Ramos (cell line): ENCODE data around the gene ULBP3.
"Not testable (repeated sequence)": the region's sequence is repeated elsewhere in the genome, so short reads cannot be mapped to it uniquely, and the experiment has no call there.

Experiments
- in situ Hi-C: fragments of 300-500 bp; cut with MboI; formaldehyde crosslinking; loops from one replicate; pipeline ENCODE4 v1.14.3; 2022; ENCODE audit warnings: low sequenced_read_pairs; ENCODE audit not compliant: unreplicated experiment

The ULBP3 gene

DNA sequence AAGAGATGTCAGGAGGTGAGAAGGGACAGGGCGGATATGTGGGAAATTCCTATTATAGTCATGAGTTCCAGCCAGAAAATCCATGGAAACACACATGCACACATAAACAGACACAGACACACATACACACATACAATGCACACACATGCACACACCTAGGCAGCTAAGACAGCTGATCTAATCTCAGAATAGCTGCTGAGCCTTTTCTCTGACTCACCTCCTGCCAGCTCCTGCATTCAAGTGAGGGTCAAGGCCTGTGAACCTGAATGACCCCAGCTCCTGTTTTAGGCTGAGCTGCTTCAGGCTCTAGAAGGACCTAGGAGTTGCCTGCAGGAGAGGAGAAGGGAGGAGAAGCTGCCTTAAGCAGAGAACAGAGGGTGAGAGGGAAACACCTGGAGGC, 22.0 kb downstream of the ULBP3 start:
- in situ Hi-C loops: no loop called here

GRCh38 chr6:150044621-150045145, 24.2 kb downstream of the ULBP3 start:
- in situ Hi-C loops: no loop called here

DNA sequence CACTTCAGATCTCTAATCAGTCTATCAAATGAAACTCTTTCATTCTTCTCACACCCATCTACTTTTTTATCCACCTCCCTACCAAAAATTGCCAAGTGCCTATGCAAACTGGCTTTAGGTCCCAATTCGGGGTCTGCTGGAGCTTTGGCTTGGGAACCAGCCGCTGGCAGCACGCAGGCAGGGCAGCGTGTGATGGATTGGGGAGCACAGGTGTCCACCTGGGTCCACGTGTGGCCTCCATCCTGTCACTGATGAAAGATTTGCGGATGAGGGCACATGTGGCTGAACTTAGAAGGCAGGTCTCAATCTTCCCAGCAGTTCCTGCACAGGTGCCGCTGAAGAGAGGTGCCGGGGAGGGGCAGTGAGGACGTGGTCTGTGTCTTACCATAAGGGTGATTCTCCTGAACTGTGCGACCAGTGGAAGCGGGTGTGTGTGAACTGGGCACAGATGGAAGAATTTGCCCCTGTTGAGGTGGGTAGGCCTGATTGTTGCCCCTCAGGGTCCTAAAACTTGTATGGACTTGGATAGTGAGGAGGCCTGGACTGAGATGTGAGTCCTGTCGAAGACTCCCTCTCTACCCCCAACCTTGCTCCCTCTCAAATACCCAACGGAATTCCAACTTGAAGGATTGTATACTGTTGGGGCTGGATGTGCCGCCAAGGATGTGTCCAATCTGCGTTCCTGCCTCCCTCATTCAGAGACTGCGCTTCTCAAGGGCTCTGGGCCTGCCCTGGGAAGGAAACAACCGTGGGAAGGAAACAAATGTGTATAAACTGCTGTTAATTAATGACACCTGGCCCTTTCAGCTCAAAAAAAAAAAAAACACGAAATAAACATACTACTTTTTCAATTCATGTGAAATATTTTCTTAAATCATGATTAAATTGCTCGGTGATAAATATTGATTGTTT, 25.2 kb downstream of the ULBP3 start:
- in situ Hi-C loops: no loop called here

- in situ Hi-C loops: no loop called here
Observed at GRCh38 chr6:150043096-150043495, 25.8 kb downstream of the ULBP3 start.

GRCh38 chr6:150038202-150039062, 30.5 kb downstream of the ULBP3 start:
- in situ Hi-C loops: no loop called here

DNA sequence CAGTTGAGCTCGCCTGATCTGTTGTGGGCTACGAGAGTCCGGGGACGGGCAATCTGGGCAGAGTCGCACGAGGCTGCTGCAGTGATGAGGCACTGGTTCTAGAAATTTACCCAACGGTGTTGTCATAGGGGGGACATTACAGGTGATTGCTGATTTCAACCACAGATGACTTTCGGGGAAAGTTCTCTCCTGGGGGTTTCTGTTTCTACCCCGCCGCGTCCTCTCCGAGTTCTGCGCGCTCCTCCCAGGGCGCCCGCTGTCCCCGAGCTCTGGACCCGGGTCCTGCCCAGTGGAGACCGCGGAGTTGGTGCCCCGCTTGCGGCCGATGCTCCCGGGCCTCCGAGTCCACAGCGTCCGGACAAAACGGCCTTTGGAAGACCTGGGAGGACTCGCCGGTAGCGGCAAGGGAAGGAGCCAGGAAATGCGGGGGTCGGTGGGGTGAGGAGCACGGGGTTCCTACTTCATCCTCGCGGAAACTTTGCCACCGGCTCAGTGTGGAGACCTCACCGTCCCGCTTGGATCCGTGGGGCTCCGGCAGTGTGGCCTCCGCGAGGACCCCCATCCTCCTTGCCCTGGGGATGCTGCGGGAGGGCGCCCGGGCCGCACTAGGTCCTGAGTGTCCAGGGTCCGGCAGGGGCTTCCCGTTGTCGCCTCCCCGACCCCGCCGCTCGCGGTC, 31.3 kb downstream of the ULBP3 start:
- in situ Hi-C loops: no loop called here

DNA sequence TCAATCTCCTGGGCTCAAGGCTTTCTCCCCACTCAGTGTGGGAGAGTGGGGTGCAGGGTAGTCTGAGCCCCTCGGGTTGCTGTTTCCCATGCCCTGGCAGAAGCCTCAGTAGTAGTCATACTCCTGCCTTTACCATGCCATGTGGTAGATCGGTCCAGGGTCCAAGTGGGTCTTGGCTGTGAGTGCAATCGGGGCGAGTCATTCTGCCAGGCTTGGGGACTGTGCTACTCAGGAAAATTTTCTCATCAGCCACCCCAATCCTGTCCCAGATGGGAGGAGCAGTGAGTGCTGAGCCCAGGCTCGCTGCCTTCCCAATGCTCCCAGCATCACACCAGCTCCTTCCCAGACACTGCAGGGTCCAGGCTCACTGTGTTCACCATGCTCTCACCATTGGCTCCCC, 32.8 kb downstream of the ULBP3 start:
- in situ Hi-C loops: no loop called here

GRCh38 chr6:150033207-150033771, 35.6 kb downstream of the ULBP3 start:
- in situ Hi-C loops: no loop called here

- in situ Hi-C loops: no loop called here
Observed at GRCh38 chr6:150032598-150032997, 36.3 kb downstream of the ULBP3 start.

DNA sequence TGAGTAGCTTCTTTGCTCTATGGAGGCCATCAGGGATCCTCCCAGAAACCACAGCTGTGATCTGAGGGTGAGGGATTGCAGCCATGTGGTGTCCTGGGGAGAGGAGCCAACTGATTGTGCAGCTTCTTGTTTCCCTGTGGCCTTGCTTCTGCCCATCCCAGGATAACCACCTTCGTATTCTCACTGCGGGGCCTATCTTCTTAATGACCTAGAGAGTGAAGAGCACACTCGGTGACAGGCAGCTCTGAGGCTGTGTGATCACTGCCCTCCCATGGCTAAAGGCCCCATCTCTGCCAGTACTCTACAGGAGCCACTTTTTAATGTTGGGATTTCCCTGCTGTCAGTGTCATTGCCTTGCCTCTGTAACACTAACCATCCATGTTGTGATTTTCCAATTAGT, 38.3 kb downstream of the ULBP3 start:
- in situ Hi-C loops: no loop called here

DNA sequence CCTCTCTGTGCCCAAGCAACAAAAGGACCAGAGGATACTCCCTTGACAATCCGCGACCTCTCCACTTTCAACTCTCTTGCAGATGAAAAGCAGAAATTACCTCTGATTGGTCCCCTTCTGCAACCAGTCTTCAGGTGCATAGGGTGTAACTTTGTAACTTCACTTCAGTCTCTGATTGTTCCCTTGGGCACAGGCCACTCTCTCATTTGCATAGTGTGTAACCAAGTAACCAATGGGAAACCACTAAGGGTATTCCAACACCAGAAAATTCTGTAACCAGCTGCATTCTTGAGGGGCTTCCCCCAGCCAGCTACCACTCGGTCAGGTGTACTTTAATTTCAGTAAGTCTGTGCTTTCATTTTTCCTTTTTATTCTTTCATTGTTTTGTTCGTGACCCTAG, 39.2 kb downstream of the ULBP3 start:
- in situ Hi-C loops: no loop called here

GRCh38 chr6:150029276-150029675, 39.6 kb downstream of the ULBP3 start:
- in situ Hi-C loops: no loop called here

DNA sequence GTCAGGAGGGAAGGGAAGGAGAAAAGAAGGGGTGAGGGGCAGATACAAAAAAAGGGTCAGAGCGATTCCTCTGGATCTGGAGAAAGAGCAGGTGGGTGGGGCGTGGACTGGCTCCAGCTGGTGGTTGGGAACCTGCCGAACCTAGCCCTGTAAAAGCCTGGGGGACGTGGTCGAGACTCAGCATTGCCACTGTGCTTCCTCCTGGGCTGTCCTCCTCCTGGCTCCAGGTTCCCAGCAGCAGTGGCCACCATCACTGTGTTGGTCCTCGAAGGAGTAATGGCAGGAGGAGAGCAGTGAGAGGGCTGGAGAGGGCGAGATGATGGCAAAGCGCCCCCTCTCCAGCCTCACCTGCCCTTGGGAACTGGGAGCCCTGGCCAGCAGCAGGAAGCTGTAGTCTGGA, 40.1 kb downstream of the ULBP3 start:
- in situ Hi-C loops: no loop called here

GRCh38 chr6:150027806-150028565, 40.9 kb downstream of the ULBP3 start:
- in situ Hi-C loops: no loop called here

DNA sequence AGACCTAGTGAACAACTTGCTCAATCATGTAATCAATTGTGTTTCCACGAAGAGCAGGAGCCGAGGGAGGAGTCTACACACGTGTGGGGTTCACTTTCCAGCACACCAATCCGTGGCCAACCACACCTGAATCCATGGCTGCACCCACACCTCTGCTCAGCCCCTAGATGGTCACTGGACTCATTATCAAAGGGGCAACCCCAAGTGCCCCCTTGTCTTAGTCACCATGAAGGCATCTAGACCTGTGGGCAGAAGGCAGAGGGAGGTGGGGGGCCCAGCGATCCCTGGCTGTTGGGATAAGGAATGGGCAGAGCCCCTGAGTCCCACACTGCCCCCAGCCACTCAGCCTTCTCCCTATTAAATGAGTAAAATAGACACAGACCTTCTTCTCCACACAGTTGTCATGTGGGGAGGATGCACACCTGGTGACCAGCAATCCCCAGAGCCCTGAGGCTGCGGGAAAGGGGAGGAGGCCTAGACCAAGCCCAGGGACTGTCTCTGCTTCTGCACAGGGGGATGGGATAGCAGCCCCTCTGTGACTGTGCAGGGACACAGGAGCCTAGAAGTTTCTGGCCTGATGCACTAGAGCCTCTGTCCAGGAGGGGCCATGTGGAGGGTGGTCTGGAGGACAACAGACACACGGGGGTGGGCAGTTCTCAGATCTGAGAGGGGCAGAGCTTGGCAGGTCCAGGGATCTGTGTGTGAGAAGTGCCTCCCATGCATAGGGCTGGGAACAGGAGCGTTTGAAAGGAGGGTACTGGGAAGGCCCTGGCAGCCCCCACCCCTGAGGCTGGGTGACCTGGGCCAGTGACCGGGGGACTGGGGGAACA, 41.7 kb downstream of the ULBP3 start:
- in situ Hi-C loops: no loop called here

GRCh38 chr6:150025201-150025917, 43.6 kb downstream of the ULBP3 start, which contains the start of gene RAET1L:
TSS of gene RAET1L (minus strand) at chr6:150025532. CDS start at chr6:150025471, 61 bp downstream.
- in situ Hi-C loops: no loop called here

DNA sequence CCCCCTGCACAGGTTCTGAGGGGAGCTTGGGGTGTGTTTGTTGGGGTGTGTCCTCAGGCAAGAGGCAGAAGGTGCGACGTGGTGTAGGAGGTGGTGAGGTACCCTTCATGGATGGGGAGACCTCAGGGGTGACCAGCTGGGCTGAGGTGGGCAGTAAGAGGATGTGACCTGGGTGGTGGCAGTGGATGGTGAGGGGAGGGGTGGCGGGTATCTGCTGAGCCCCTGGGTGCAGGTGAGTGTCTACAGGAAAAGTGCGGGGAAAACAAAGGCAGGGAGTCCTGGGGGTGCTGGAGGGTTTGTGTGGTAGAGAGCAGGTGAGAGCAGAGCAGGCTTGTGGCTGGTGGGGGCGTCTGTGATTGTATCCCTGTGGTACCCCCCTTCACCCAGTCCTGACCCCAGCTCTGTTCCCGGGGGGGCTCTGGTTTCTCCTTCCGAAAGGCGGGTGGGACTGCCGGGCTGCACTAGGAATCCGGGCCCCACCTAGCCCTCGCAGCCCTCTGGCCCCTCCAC, 44.2 kb downstream of the ULBP3 start:
- in situ Hi-C loops: no loop called here

DNA sequence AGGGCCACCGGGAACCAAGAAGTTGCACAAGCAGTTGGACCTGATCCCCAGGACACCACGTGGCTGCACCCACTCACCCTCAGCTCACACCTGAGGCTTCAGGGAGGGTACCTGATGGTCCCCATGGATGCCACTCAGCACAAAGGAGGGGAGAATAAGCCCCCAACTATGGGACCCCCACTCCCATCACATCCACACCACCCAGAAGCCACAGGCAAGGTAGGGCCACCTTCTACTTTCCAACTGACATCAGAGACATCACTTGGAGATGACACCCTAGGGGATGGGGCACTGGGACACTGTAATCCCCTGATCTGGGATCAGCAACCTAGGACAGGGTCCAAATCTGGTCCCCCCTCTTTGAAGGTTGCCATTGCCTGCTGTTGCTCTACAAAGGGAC, 44.9 kb downstream of the ULBP3 start:
- in situ Hi-C loops: not testable (repeated sequence)
